GM12878 (cell line): Measurements from ENCODE around the gene TSSK2. TPM values are rescaled to one million over a fixed set of nuclear protein-coding genes. Genes with fewer than 3 reads are reported as not detected.

ENCODE experiments used
- ATAC-seq: fragments of 200-7000 bp; cut with Tn5 transposase; 3 replicates; pipeline ENCODE4 v1.9.1; 2020; ENCODE audit warnings: mild to moderate bottlenecking, moderate library complexity
- BruUV-seq: library from RNA; stranded (reverse); fragments of 400-500 nt; replicated peaks from 2 replicates; lab custom pipeline; 2021; lab: Mats Ljungman, UMichigan
- CTCF ChIA-PET: fragments of 300-600 bp; sonication (Branson Sonifier 250); formaldehyde crosslinking; extraction: SDS; loops from one replicate; lab custom pipeline; 2021; ENCODE audit warnings: inconsistent platforms; lab: Yijun Ruan, JAX
- POLR2A ChIA-PET: fragments of 350-600 bp; formaldehyde crosslinking; extraction: SDS; loops from one replicate; lab custom pipeline; 2021; ENCODE audit warnings: inconsistent platforms; lab: Charles Lee
- RAD21 ChIA-PET: fragments of 300-600 bp; sonication (Branson Sonifier 250); formaldehyde crosslinking; loops from one replicate; lab custom pipeline; 2023; ENCODE audit warnings: antibody characterized with exemption; ENCODE audit not compliant: unreplicated experiment; lab: Charles Lee
- SMC1A ChIA-PET: fragments of 300-600 bp; sonication (Branson Sonifier 250); formaldehyde crosslinking; loops from one replicate; lab custom pipeline; 2023; ENCODE audit not compliant: unreplicated experiment, uncharacterized antibody; lab: Charles Lee
- DNase-seq: peaks from one replicate; pipeline ENCODE4 v3.0.0-alpha.2; 2011; ENCODE audit warnings: low read depth, low spot score
- FAIRE-seq: peaks from 3 replicates; lab custom pipeline; 2011; peaks lifted over from hg19 to GRCh38; lab: Jason Lieb, UNC
- H2AFZ ChIP-seq: 2 replicates; pipeline ENCODE4 v1.6.0; 2011; ENCODE audit warnings: low read depth, low read length, control low read depth; ENCODE audit not compliant: control insufficient read depth
- H3K27ac ChIP-seq: 2 replicates; pipeline ENCODE4 v1.5.1; 2011; ENCODE audit warnings: control low read depth; ENCODE audit not compliant: control insufficient read depth, insufficient read depth
- H3K27me3 ChIP-seq, 2 experiments: replicated peaks in 1 of 2; 2 replicates each; pipeline versions ENCODE4 v1.6.0 to v1.6.1; 2011; ENCODE audit warnings: low read length in 1 of 2; ENCODE audit not compliant: control insufficient read depth in 2 of 2, insufficient read depth in 2 of 2
- H3K36me3 ChIP-seq, 2 experiments: 2 replicates each; pipeline ENCODE4 v1.5.1; 2011; ENCODE audit warnings: low read length in 1 of 2; ENCODE audit not compliant: control insufficient read depth in 2 of 2, insufficient read depth in 2 of 2
- H3K4me1 ChIP-seq: 2 replicates; pipeline ENCODE4 v1.6.1; 2011; ENCODE audit warnings: mild to moderate bottlenecking, low read length, moderate library complexity, mixed read lengths; ENCODE audit not compliant: control insufficient read depth, insufficient read depth
- H3K4me2 ChIP-seq: 2 replicates; pipeline ENCODE4 v1.6.0; 2011; ENCODE audit warnings: control low read depth; ENCODE audit not compliant: control insufficient read depth, insufficient read depth
- H3K4me3 ChIP-seq: fragments of 200-600 bp; sonication (generic); 2 replicates; pipeline ENCODE4 v1.5.1; 2016
- H3K79me2 ChIP-seq: 2 replicates; pipeline ENCODE4 v1.6.0; 2011; ENCODE audit warnings: low read length; ENCODE audit not compliant: control insufficient read depth, insufficient read depth
- H3K9ac ChIP-seq: 2 replicates; pipeline ENCODE4 v1.8.0; 2011; ENCODE audit warnings: low read length, control low read depth, mixed read lengths; ENCODE audit not compliant: control insufficient read depth, insufficient read depth
- H3K9me3 ChIP-seq: replicated peaks from 3 replicates; pipeline ENCODE4 v1.5.1; 2011; ENCODE audit warnings: mild to moderate bottlenecking, low read length; ENCODE audit not compliant: control insufficient read depth, insufficient read depth
- H4K20me1 ChIP-seq: 2 replicates; pipeline ENCODE4 v1.6.0; 2011; ENCODE audit not compliant: control insufficient read depth, insufficient read depth
- ASH2L ChIP-seq: fragments of 300-600, 200-600 bp; sonication (generic); IDR thresholded peaks from 2 replicates; pipeline ENCODE4 v1.6.1; 2017; ENCODE audit warnings: low read depth, mild to moderate bottlenecking, borderline replicate concordance
- BCL11A ChIP-seq: IDR thresholded peaks from 2 replicates; pipeline ENCODE4 v1.6.1; 2011; ENCODE audit warnings: low read depth, low read length
- EZH2 ChIP-seq: IDR thresholded peaks from 2 replicates; pipeline ENCODE4 v1.6.1; 2012; ENCODE audit warnings: low read depth, mild to moderate bottlenecking, control low read depth, inconsistent platforms, low read length, borderline replicate concordance; ENCODE audit not compliant: control insufficient read depth
- KDM1A ChIP-seq: fragments of 200-600 bp; sonication (generic); IDR thresholded peaks from 2 replicates; pipeline ENCODE4 v1.6.1; 2016; ENCODE audit warnings: borderline replicate concordance
- MTA3 ChIP-seq: IDR thresholded peaks from 2 replicates; pipeline ENCODE4 v1.6.1; 2012; ENCODE audit warnings: low read length, inconsistent platforms, borderline replicate concordance
- NR2F1 ChIP-seq: fragments of 450-650 bp; conservative IDR thresholded peaks from 2 replicates; pipeline ENCODE4 v1.6.1; 2017; ENCODE audit warnings: mild to moderate bottlenecking
- PAX8 ChIP-seq: fragments of 450-650 bp; IDR thresholded peaks from 2 replicates; pipeline ENCODE4 v1.6.1; 2017; ENCODE audit warnings: mild to moderate bottlenecking, moderate library complexity
- PML ChIP-seq: IDR thresholded peaks from 2 replicates; pipeline ENCODE4 v1.6.1; 2012; ENCODE audit warnings: low read length, inconsistent platforms
- SIN3A ChIP-seq: IDR thresholded peaks from 2 replicates; pipeline ENCODE4 v1.6.1; 2012; ENCODE audit warnings: low read depth, low read length, improper control_type of control experiment
- SMC3 ChIP-seq: IDR thresholded peaks from 2 replicates; pipeline ENCODE4 v1.6.1; 2011; ENCODE audit warnings: low read length, improper control_type of control experiment, borderline replicate concordance
- SP1 ChIP-seq: IDR thresholded peaks from one replicate; pipeline ENCODE4 v1.6.1; 2011; ENCODE audit warnings: low read depth, low read length
- SREBF2 ChIP-seq: IDR thresholded peaks from 2 replicates; pipeline ENCODE4 v1.6.1; 2012; ENCODE audit warnings: mild to moderate bottlenecking, low read length
- SUZ12 ChIP-seq: fragments of 200-600 bp; sonication (generic); IDR thresholded peaks from one replicate; pipeline ENCODE4 v1.6.1; 2018; ENCODE audit warnings: antibody characterized with exemption, mild to moderate bottlenecking; ENCODE audit not compliant: unreplicated experiment
- YBX1 ChIP-seq: fragments of 450-650 bp; IDR thresholded peaks from 2 replicates; pipeline ENCODE4 v1.6.1; 2016; ENCODE audit warnings: antibody characterized with exemption
- ZBED1 ChIP-seq: IDR thresholded peaks from 2 replicates; pipeline ENCODE4 v1.6.1; 2016; ENCODE audit warnings: borderline replicate concordance
- WGBS: methylation state at CpG from one replicate; pipeline ENCODE4 v1.1.6; 2016; ENCODE audit warnings: low lambda C conversion rate; ENCODE audit not compliant: insufficient replicate concordance, insufficient coverage; ENCODE audit errors: missing lambda C conversion rate; 5-methylcytosine and 5-hydroxymethylcytosine counted together
- in situ Hi-C: fragments of 300-500 bp; cut with MboI; formaldehyde crosslinking; loops from 9 replicates; pipeline ENCODE4 v1.14.3; 2018; ENCODE audit warnings: mixed read lengths
- intact Hi-C: fragments of 100-400 bp; cut with micrococcal nuclease; formaldehyde crosslinking; loops from one replicate; pipeline ENCODE4 v1.14.2; 2022; ENCODE audit not compliant: unreplicated experiment
- polyA plus RNA-seq, 11 experiments: library from polyadenylated mRNA; depleted of rRNA in 4 of 11; unstranded in 6 of 11; stranded (reverse) in 5 of 11; fragments of >200 nt; fragmentation: Nextera tagmentation in 4 of 11; fragmentation: Illumina TruSeq in 1 of 11; extraction: Ambion mirVana in 4 of 11; extraction: Trizol in 1 of 11; gene quantifications; 1 replicate in 1 of 11; 2 replicates in 10 of 11; pipeline versions ENCODE4 v1.2.1 to v1.2.3, GENCODE V29; 2011 to 2016; ENCODE audit warnings: inconsistent platforms in 2 of 11, missing spikeins in 2 of 11, low read depth in 1 of 11
- total RNA-seq, 4 experiments: library from RNA; depleted of rRNA in 3 of 4; stranded (reverse); fragments of >200 nt in 3 of 4; fragmentation: Illumina TruSeq in 1 of 4; extraction: Trizol in 1 of 4; gene quantifications; 2 replicates each; pipeline versions ENCODE4 v1.2.1 to v1.2.3, GENCODE V29; 2013 to 2021
- TF ChIP-seq, protein P1 (sequence below): IDR thresholded peaks from 2 replicates; pipeline ENCODE4 v1.6.1; 2012; ENCODE audit warnings: low read length, inconsistent platforms

The TSSK2 gene
- total and polyA plus RNA-seq, 10 of the 15 experiments (the other 5 are each of a cell fraction or from before 2014, with no cell fraction given) = 0.03 to 0.17 TPM; not detected in 8

DNA sequence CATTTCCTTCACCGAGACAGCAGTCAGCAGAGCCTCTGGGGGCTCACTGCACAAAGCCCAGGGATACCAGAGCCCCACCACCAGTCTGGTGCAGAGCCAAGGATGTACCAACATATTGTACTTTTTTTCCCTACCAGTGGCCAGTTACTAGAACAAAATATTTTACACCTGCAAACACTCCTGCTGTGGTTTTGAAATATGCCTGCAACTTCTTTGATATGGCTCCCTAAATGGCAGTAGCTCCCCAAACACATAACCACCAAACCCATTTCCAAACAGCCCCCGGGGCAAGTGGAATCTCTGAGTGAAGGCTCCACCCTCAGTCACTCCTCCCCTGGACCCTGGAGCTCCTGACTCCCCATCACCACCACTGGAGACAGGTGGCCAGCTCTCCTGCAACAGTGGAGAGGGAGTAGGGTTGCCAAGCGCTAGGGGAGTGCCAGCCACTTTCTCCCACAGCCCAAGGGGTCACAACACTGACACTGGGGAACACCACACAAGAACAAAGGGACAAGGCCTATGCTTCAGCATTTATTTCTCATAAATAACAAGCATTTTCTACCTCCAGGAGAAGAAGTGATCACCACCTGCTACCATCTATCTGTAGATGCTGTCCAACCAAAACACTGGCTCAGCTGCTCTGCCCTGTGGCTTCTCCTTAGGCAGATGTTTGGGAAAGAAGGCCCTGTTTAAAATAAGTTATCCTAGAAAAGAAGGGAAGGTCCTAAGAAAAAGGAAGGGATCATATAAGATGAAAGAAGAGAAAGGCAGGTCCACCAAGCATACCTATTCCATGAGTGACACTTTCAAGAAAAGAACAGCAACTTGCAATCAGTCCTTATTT lies 24.0 kb upstream of the TSSK2 start:
- Histone ChIP-seq H3K27ac (no peak overlapping the region), H3K4me2 (no peak overlapping the region), H4K20me1 (no peaks in the 10 kb centered on the region), H2AFZ (no peak overlapping the region), H3K79me2 (peaks cover 53% of the 10 kb centered on the region), H3K9ac (no peak overlapping the region), H3K36me3 (peaks cover 0 to 5% of the 10 kb centered on the region in 2 experiments; a peak in 2 of 4 replicates), H3K27me3 (no peaks in the 10 kb centered on the region), H3K4me1 (peaks cover 12% of the 10 kb centered on the region), H3K4me3 (no peak overlapping the region), H3K9me3 (no peaks in the 10 kb centered on the region)
- TF ChIP-seq, protein P1, sequence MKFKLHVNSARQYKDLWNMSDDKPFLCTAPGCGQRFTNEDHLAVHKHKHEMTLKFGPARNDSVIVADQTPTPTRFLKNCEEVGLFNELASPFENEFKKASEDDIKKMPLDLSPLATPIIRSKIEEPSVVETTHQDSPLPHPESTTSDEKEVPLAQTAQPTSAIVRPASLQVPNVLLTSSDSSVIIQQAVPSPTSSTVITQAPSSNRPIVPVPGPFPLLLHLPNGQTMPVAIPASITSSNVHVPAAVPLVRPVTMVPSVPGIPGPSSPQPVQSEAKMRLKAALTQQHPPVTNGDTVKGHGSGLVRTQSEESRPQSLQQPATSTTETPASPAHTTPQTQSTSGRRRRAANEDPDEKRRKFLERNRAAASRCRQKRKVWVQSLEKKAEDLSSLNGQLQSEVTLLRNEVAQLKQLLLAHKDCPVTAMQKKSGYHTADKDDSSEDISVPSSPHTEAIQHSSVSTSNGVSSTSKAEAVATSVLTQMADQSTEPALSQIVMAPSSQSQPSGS = no peak
- TF ChIP-seq NR2F1 = no peak
- no peak for TF ChIP-seq ASH2L
- TF ChIP-seq BCL11A = no peak
- no peak for TF ChIP-seq EZH2
- no peak for TF ChIP-seq PML
- TF ChIP-seq MTA3 = no peak
- TF ChIP-seq SREBF2 = no peak
- no peak for TF ChIP-seq PAX8
- no peak for TF ChIP-seq YBX1
- no peak for TF ChIP-seq ZBED1
- TF ChIP-seq SUZ12 = no peak
- no peak for TF ChIP-seq SIN3A
- no peak for TF ChIP-seq SP1
- no peak for TF ChIP-seq KDM1A
- no peak for TF ChIP-seq SMC3
- no peak for FAIRE-seq
- no TSS peak for BruUV-seq
- ATAC-seq = no peak
- CTCF ChIA-PET = interaction anchor here (0.6 to 1.4 kb wide), 6 partner anchors 9 to 373 kb away, joined by 3 read pairs; partner anchors contain the start of genes CDC45 and SLC25A1
- SMC1A ChIA-PET = interaction anchor here (1.1 to 2.8 kb wide), 2 partner anchors 11 to 12 kb away, joined by 3 to 14 read pairs; no protein-coding TSS in a partner anchor
- RAD21 ChIA-PET = no interaction called here
- WGBS = 87% methylated on average over 3 of the region's 3 CpGs
- in situ Hi-C loops (no loop called here), intact Hi-C loops (no loop called here)
- POLR2A ChIA-PET = no interaction called here
- DNase-seq = no peak
